Parathyroid adenoma (tissue), 2 donors: ENCODE measurements around the gene CNST.
"Not testable (repeated sequence)": the region's sequence is repeated elsewhere in the genome, so short reads cannot be mapped to it uniquely, and the experiment has no call there.

Source experiments
- H2AFZ ChIP-seq: fragments of 300-600 bp; sonication (generic); one replicate; pipeline ENCODE4 v1.7.0; 2017; ENCODE audit warnings: antibody characterized with exemption, mild to moderate bottlenecking
- H3K27ac ChIP-seq: fragments of 300-600 bp; sonication (generic); one replicate; pipeline ENCODE4 v1.7.0; 2017
- H3K27me3 ChIP-seq: fragments of 300-600 bp; sonication (generic); one replicate; pipeline ENCODE4 v1.7.0; 2017; ENCODE audit warnings: low read length; ENCODE audit not compliant: control insufficient read depth, insufficient read depth
- H3K36me3 ChIP-seq: fragments of 300-600 bp; sonication (generic); one replicate; pipeline ENCODE4 v1.7.0; 2017; ENCODE audit warnings: low read length; ENCODE audit not compliant: control insufficient read depth, insufficient read depth
- H3K4me1 ChIP-seq: fragments of 300-600 bp; sonication (generic); one replicate; pipeline ENCODE4 v1.7.0; 2017; ENCODE audit warnings: control low read depth
- H3K4me2 ChIP-seq: fragments of 300-600 bp; sonication (generic); one replicate; pipeline ENCODE4 v1.7.0; 2017; ENCODE audit warnings: low read length
- H3K4me3 ChIP-seq: fragments of 300-600 bp; sonication (generic); one replicate; pipeline ENCODE4 v1.7.0; 2017; ENCODE audit warnings: low read depth, low read length
- H3K79me2 ChIP-seq: fragments of 300-600 bp; sonication (generic); one replicate; pipeline ENCODE4 v1.7.0; 2017; ENCODE audit warnings: control low read depth
- H3K9ac ChIP-seq: fragments of 300-600 bp; sonication (generic); one replicate; pipeline ENCODE4 v1.7.0; 2017; ENCODE audit warnings: mild to moderate bottlenecking
- H3K9me3 ChIP-seq: fragments of 300-600 bp; sonication (generic); one replicate; pipeline ENCODE4 v1.7.0; 2017; ENCODE audit warnings: low read length; ENCODE audit not compliant: control insufficient read depth
- CTCF ChIP-seq: fragments of 300-600 bp; sonication (generic); IDR thresholded peaks from one replicate; pipeline ENCODE4 v1.7.0; 2017; ENCODE audit warnings: antibody characterized with exemption, mild to moderate bottlenecking
- donor health status: primary hyperparathyroidism.

Gene CNST

GRCh38 chr1:246552110-246552509 lies 14.1 kb upstream of the CNST start:
- Histone ChIP-seq H3K4me3 (no peak overlapping the region), H3K36me3 (no peaks in the 10 kb centered on the region), H3K27me3 (no peaks in the 10 kb centered on the region), H2AFZ (no peak overlapping the region), H3K4me1 (no peaks in the 10 kb centered on the region), H3K4me2 (no peak overlapping the region), H3K27ac (no peak overlapping the region), H3K79me2 (no peaks in the 10 kb centered on the region), H3K9me3 (no peaks in the 10 kb centered on the region), H3K9ac (no peak overlapping the region)
- TF ChIP-seq CTCF: no peak

- Histone ChIP-seq H3K27ac (no peak overlapping the region), H3K4me2 (no peak overlapping the region), H3K36me3 (no peaks in the 10 kb centered on the region), H3K9me3 (no peaks in the 10 kb centered on the region), H3K27me3 (no peaks in the 10 kb centered on the region), H3K9ac (no peak overlapping the region), H2AFZ (no peak overlapping the region), H3K79me2 (no peaks in the 10 kb centered on the region), H3K4me3 (no peak overlapping the region), H3K4me1 (no peaks in the 10 kb centered on the region)
- TF ChIP-seq CTCF: no peak
Observed at GRCh38 chr1:246554201-246554600, 12.1 kb upstream of the CNST start.

- Histone ChIP-seq H3K9ac (no peak overlapping the region), H3K36me3 (no peaks in the 10 kb centered on the region), H3K79me2 (no peaks in the 10 kb centered on the region), H3K9me3 (no peaks in the 10 kb centered on the region), H3K4me3 (no peak overlapping the region), H3K27ac (no peak overlapping the region), H3K4me2 (no peak overlapping the region), H2AFZ (no peak overlapping the region), H3K4me1 (no peaks in the 10 kb centered on the region), H3K27me3 (no peaks in the 10 kb centered on the region)
- TF ChIP-seq CTCF: no peak
Observed at GRCh38 chr1:246558041-246558440, 8.2 kb upstream of the CNST start.

- no peak overlapping the region for H3K9ac ChIP-seq
- H2AFZ ChIP-seq: no peak overlapping the region
- H3K79me2 ChIP-seq: no peaks in the 10 kb centered on the region
- no peaks in the 10 kb centered on the region for H3K9me3 ChIP-seq
- no peaks in the 10 kb centered on the region for H3K27me3 ChIP-seq
- no peak overlapping the region for H3K27ac ChIP-seq
- no peak overlapping the region for H3K4me2 ChIP-seq
- TF ChIP-seq CTCF: no peak
- H3K36me3 ChIP-seq: no peaks in the 10 kb centered on the region
- H3K4me1 ChIP-seq: no peaks in the 10 kb centered on the region
- no peak overlapping the region for H3K4me3 ChIP-seq
Observed at GRCh38 chr1:246559310-246559709, 6.9 kb upstream of the CNST start.

GRCh38 chr1:246560833-246561232 lies 5.4 kb upstream of the CNST start:
- H3K9me3 ChIP-seq, H3K27me3 ChIP-seq, H3K4me1 ChIP-seq, H3K4me2 ChIP-seq, H3K4me3 ChIP-seq, H3K27ac ChIP-seq, H2AFZ ChIP-seq, H3K9ac ChIP-seq, H3K36me3 ChIP-seq, H3K79me2 ChIP-seq: not testable (repeated sequence)
